GM23248 (cell line): ENCODE measurements around the gene GCH1. TPM values are rescaled to one million over a fixed set of nuclear protein-coding genes. Genes with fewer than 3 reads are reported as not detected.
A peak's percentile ranks its signal among the peaks of the same experiment; 100 is the strongest.

Source experiments
- DNase-seq: peaks from one replicate; pipeline ENCODE4 v3.0.0-alpha.2; 2015
- H2AFZ ChIP-seq: fragments of 200-600 bp; sonication (generic); 2 replicates; pipeline ENCODE4 v1.6.1; 2016; ENCODE audit warnings: antibody characterized with exemption
- H3F3A ChIP-seq: fragments of 200-600 bp; sonication (generic); 2 replicates; pipeline ENCODE4 v1.6.1; 2016; ENCODE audit warnings: mild to moderate bottlenecking, antibody characterized with exemption, mixed run types; ENCODE audit not compliant: insufficient read depth
- H3K27ac ChIP-seq: fragments of 200-600 bp; sonication (generic); 2 replicates; pipeline ENCODE4 v1.5.1; 2016; ENCODE audit warnings: mild to moderate bottlenecking
- H3K27me3 ChIP-seq: fragments of 200-600 bp; sonication (generic); replicated peaks from 2 replicates; pipeline ENCODE4 v1.6.1; 2016; ENCODE audit warnings: mild to moderate bottlenecking; ENCODE audit not compliant: insufficient read depth
- H3K36me3 ChIP-seq: fragments of 200-600 bp; sonication (generic); 2 replicates; pipeline ENCODE4 v1.6.1; 2016; ENCODE audit warnings: low read depth, mild to moderate bottlenecking
- H3K4me1 ChIP-seq: fragments of 200-600 bp; sonication (generic); 2 replicates; pipeline ENCODE4 v1.6.1; 2016; ENCODE audit warnings: mild to moderate bottlenecking; ENCODE audit not compliant: insufficient read depth
- H3K4me2 ChIP-seq: fragments of 200-600 bp; sonication (generic); one replicate; pipeline ENCODE4 v1.6.1; 2016; ENCODE audit warnings: mild to moderate bottlenecking; ENCODE audit not compliant: unreplicated experiment
- H3K4me3 ChIP-seq: fragments of 200-600 bp; sonication (generic); 2 replicates; pipeline ENCODE4 v1.5.1; 2016; ENCODE audit warnings: mild to moderate bottlenecking
- H3K79me2 ChIP-seq: fragments of 200-600 bp; sonication (generic); 2 replicates; pipeline ENCODE4 v1.6.1; 2016; ENCODE audit warnings: mild to moderate bottlenecking; ENCODE audit not compliant: insufficient read depth
- H3K9ac ChIP-seq: fragments of 200-600 bp; sonication (generic); 2 replicates; pipeline ENCODE4 v1.6.1; 2016; ENCODE audit warnings: mild to moderate bottlenecking
- H3K9me2 ChIP-seq: fragments of 200-600 bp; sonication (generic); 2 replicates; pipeline ENCODE4 v1.6.1; 2016; ENCODE audit warnings: mixed run types, mild to moderate bottlenecking, moderate library complexity; ENCODE audit not compliant: insufficient read depth
- H3K9me3 ChIP-seq: fragments of 200-600 bp; sonication (generic); one replicate; pipeline ENCODE4 v1.6.1; 2017; ENCODE audit warnings: low read depth
- H4K20me1 ChIP-seq: fragments of 200-600 bp; sonication (generic); 2 replicates; pipeline ENCODE4 v1.6.0; 2016; ENCODE audit not compliant: insufficient read depth
- EZH2 ChIP-seq: fragments of 200-600 bp; sonication (generic); IDR thresholded peaks from 2 replicates; pipeline ENCODE4 v1.6.1; 2018; ENCODE audit warnings: antibody characterized with exemption, mild to moderate bottlenecking; ENCODE audit not compliant: insufficient read depth, poor library complexity, severe bottlenecking
- EZH2phosphoT487 ChIP-seq: fragments of 200-600 bp; sonication (generic); IDR thresholded peaks from 2 replicates; pipeline ENCODE4 v1.6.1; 2018; ENCODE audit warnings: antibody characterized with exemption, moderate library complexity, mild to moderate bottlenecking, low read depth; ENCODE audit not compliant: insufficient read depth
- WGBS, 2 experiments: methylation state at CpG; one replicate each; pipeline ENCODE4 v1.1.6; 2015 to 2017; ENCODE audit warnings: low lambda C conversion rate in 2 of 2, low coverage in 1 of 2; ENCODE audit errors: missing lambda C conversion rate in 2 of 2; 5-methylcytosine and 5-hydroxymethylcytosine counted together
- in situ Hi-C: fragments of 300-500 bp; cut with MboI; formaldehyde crosslinking; loops from 2 replicates; pipeline ENCODE4 v1.15.0; 2020
- polyA plus RNA-seq: library from polyadenylated mRNA; unstranded; fragments of >200 nt; fragmentation: Nextera tagmentation; extraction: Ambion mirVana; gene quantifications from 2 replicates; pipeline ENCODE4 v1.2.1, GENCODE V29; 2016
- total RNA-seq: library from RNA; depleted of rRNA; stranded (reverse); fragments of >200 nt; shearing (Covaris generic); gene quantifications from 2 replicates; pipeline ENCODE4 v1.2.3, GENCODE V29; 2014; rRNA removed

Gene GCH1
- total RNA-seq: 3.9 and 7.3 TPM in 2 replicates
- polyA plus RNA-seq: 3.1 and 4.2 TPM in 2 replicates

- H3K9me2 ChIP-seq: no peaks in the 10 kb centered on the region
- no peaks in the 10 kb centered on the region for H3K9me3 ChIP-seq
- peak within 1 kb of the TSS; percentile 89 for H3K27ac ChIP-seq
- peak within 1 kb of the TSS; percentile 82 for H3K4me3 ChIP-seq
- in situ Hi-C loops: no loop called here
- no peaks in the 10 kb centered on the region for H3K79me2 ChIP-seq
- H3K4me2 ChIP-seq: peak within 1 kb of the TSS; percentile 94
- H4K20me1 ChIP-seq: no peaks in the 10 kb centered on the region
- H3K36me3 ChIP-seq: no peaks in the 10 kb centered on the region
- H3K4me1 ChIP-seq: peaks cover 18% of the 10 kb centered on the region
- WGBS, 2 experiments: 1 to 3% methylated on average over 75 to 83 of the region's 83 CpGs
- TF ChIP-seq EZH2phosphoT487 (no peak), EZH2 (no peak)
- peak within 1 kb of the TSS; percentile 77 for H3K9ac ChIP-seq
- peak within 1 kb of the TSS; percentile 84 for H2AFZ ChIP-seq
- peak; percentile 83 for DNase-seq
- H3K27me3 ChIP-seq: no peaks in the 10 kb centered on the region
- H3F3A ChIP-seq: peaks cover 15% of the 10 kb centered on the region
Observed at GRCh38 chr14:54902521-54903420, at the start of gene GCH1. TSS of gene GCH1 (minus strand) at chr14:54902826. CDS start at chr14:54902663, 163 bp downstream.

GRCh38 chr14:54947230-54947629 is 44.6 kb upstream of the GCH1 start:
- H2AFZ ChIP-seq: no peak overlapping the region
- WGBS, 2 experiments: 98 to 100% methylated on average over 3 of the region's 3 CpGs
- no peak overlapping the region for H3K4me2 ChIP-seq
- no peaks in the 10 kb centered on the region for H3K9me3 ChIP-seq
- H3K36me3 ChIP-seq: no peaks in the 10 kb centered on the region
- no peaks in the 10 kb centered on the region for H3K79me2 ChIP-seq
- no peaks in the 10 kb centered on the region for H3K4me1 ChIP-seq
- no peaks in the 10 kb centered on the region for H3F3A ChIP-seq
- no peak overlapping the region for H3K9ac ChIP-seq
- no peaks in the 10 kb centered on the region for H3K27me3 ChIP-seq
- H3K27ac ChIP-seq: no peak overlapping the region
- no peaks in the 10 kb centered on the region for H4K20me1 ChIP-seq
- in situ Hi-C loops: no loop called here
- DNase-seq: no peak
- H3K4me3 ChIP-seq: no peak overlapping the region
- TF ChIP-seq EZH2phosphoT487 (no peak), EZH2 (no peak)
- no peaks in the 10 kb centered on the region for H3K9me2 ChIP-seq

- in situ Hi-C loops: no loop called here
- Histone ChIP-seq H3K27me3 (no peaks in the 10 kb centered on the region), H3K27ac (no peak overlapping the region), H3K9me2 (no peaks in the 10 kb centered on the region), H3K4me2 (no peak overlapping the region), H3F3A (no peaks in the 10 kb centered on the region), H3K4me3 (no peak overlapping the region), H3K36me3 (no peaks in the 10 kb centered on the region), H3K79me2 (no peaks in the 10 kb centered on the region), H2AFZ (no peak overlapping the region), H3K9me3 (no peaks in the 10 kb centered on the region), H3K9ac (no peak overlapping the region), H3K4me1 (no peaks in the 10 kb centered on the region), H4K20me1 (no peaks in the 10 kb centered on the region)
- DNase-seq: no peak
- TF ChIP-seq EZH2: no peak
- TF ChIP-seq EZH2phosphoT487: no peak
- 94 to 99% methylated on average over 4 of the region's 4 CpGs for WGBS, 2 experiments
Observed at GRCh38 chr14:54946500-54946899, 43.9 kb upstream of the GCH1 start.

GRCh38 chr14:54944737-54945391 is 42.2 kb upstream of the GCH1 start:
- Histone ChIP-seq H3K36me3 (no peaks in the 10 kb centered on the region), H3K27ac (no peak overlapping the region), H3K79me2 (no peaks in the 10 kb centered on the region), H3K9me3 (no peaks in the 10 kb centered on the region), H3K9me2 (no peaks in the 10 kb centered on the region), H3K4me1 (no peaks in the 10 kb centered on the region), H2AFZ (no peak overlapping the region), H3F3A (no peaks in the 10 kb centered on the region), H3K9ac (no peak overlapping the region), H3K27me3 (no peaks in the 10 kb centered on the region), H4K20me1 (no peaks in the 10 kb centered on the region), H3K4me3 (no peak overlapping the region), H3K4me2 (no peak overlapping the region)
- DNase-seq: no peak
- in situ Hi-C loops: no loop called here
- TF ChIP-seq EZH2 (no peak), EZH2phosphoT487 (no peak)
- WGBS, 2 experiments: 94 to 97% methylated on average over 9 of the region's 9 CpGs
